22Rv1 (cell line): Measurements from ENCODE around the gene SPTBN1.

Experiments
- CTCF ChIP-seq: fragments of 450-650 bp; IDR thresholded peaks from 2 replicates; pipeline ENCODE4 v1.5.1; 2017; ENCODE audit warnings: mild to moderate bottlenecking
- ZFX ChIP-seq: fragments of 450-650 bp; IDR thresholded peaks from 2 replicates; pipeline ENCODE4 v1.6.1; 2017; ENCODE audit warnings: antibody characterized with exemption, borderline replicate concordance

GRCh38 chr2:54570321-54570855 lies 114.3 kb downstream of the SPTBN1 start:
- TF ChIP-seq CTCF (no peak), ZFX (no peak)
